ENCODE measurements around the gene KANSL1.

Gene KANSL1

GRCh38 chr17:46049656-46050055 lies 143.6 kb downstream of the KANSL1 start:
- Histone ChIP-seq H3K4me3 (ENCODE audit: low read length) (no peak overlapping the region), H3K36me3 (ENCODE audit: insufficient read depth, low read length) (peaks cover 67% of the 10 kb centered on the region), H3K4me1 (ENCODE audit: insufficient read depth, low read length) (no peaks in the 10 kb centered on the region), H2AFZ (ENCODE audit: low read depth, low read length) (no peak overlapping the region), H3K9me3 (ENCODE audit: low read length) (no peaks in the 10 kb centered on the region), H3K27me3 (ENCODE audit: insufficient read depth, low read length) (no peaks in the 10 kb centered on the region)

- Histone ChIP-seq H3K4me1 (ENCODE audit: insufficient read depth, low read length) (peaks cover 10% of the 10 kb centered on the region), H3K27me3 (ENCODE audit: insufficient read depth, low read length) (no peaks in the 10 kb centered on the region), H3K4me3 (ENCODE audit: low read length) (no peak overlapping the region), H3K36me3 (ENCODE audit: insufficient read depth, low read length) (peaks cover 71% of the 10 kb centered on the region), H3K9me3 (ENCODE audit: low read length) (no peaks in the 10 kb centered on the region), H2AFZ (ENCODE audit: low read depth, low read length) (no peak overlapping the region)
Observed at GRCh38 chr17:46047856-46048255, 145.4 kb downstream of the KANSL1 start.

GRCh38 chr17:46047398-46047797 lies 145.8 kb downstream of the KANSL1 start:
- Histone ChIP-seq H3K27me3 (ENCODE audit: insufficient read depth, low read length) (no peaks in the 10 kb centered on the region), H3K4me3 (ENCODE audit: low read length) (no peak overlapping the region), H3K9me3 (ENCODE audit: low read length) (no peaks in the 10 kb centered on the region), H3K4me1 (ENCODE audit: insufficient read depth, low read length) (peaks cover 13% of the 10 kb centered on the region), H3K36me3 (ENCODE audit: insufficient read depth, low read length) (peaks cover 73% of the 10 kb centered on the region), H2AFZ (ENCODE audit: low read depth, low read length) (no peak overlapping the region)

- Histone ChIP-seq H3K4me3 (ENCODE audit: low read length) (no peak overlapping the region), H2AFZ (ENCODE audit: low read depth, low read length) (no peak overlapping the region), H3K9me3 (ENCODE audit: low read length) (no peaks in the 10 kb centered on the region), H3K36me3 (ENCODE audit: insufficient read depth, low read length) (peaks cover 76% of the 10 kb centered on the region), H3K4me1 (ENCODE audit: insufficient read depth, low read length) (peaks cover 13% of the 10 kb centered on the region), H3K27me3 (ENCODE audit: insufficient read depth, low read length) (no peaks in the 10 kb centered on the region)
Observed at GRCh38 chr17:46046957-46047356, 146.3 kb downstream of the KANSL1 start.

- Histone ChIP-seq H3K4me1 (ENCODE audit: insufficient read depth, low read length) (peaks cover 13% of the 10 kb centered on the region), H2AFZ (ENCODE audit: low read depth, low read length) (no peak overlapping the region), H3K27me3 (ENCODE audit: insufficient read depth, low read length) (no peaks in the 10 kb centered on the region), H3K4me3 (ENCODE audit: low read length) (no peak overlapping the region), H3K36me3 (ENCODE audit: insufficient read depth, low read length) (peaks cover 74% of the 10 kb centered on the region), H3K9me3 (ENCODE audit: low read length) (no peaks in the 10 kb centered on the region)
Observed at GRCh38 chr17:46045639-46046038, 147.6 kb downstream of the KANSL1 start.

- Histone ChIP-seq H3K36me3 (ENCODE audit: insufficient read depth, low read length) (peaks cover 73% of the 10 kb centered on the region), H3K27me3 (ENCODE audit: insufficient read depth, low read length) (no peaks in the 10 kb centered on the region), H2AFZ (ENCODE audit: low read depth, low read length) (no peak overlapping the region), H3K9me3 (ENCODE audit: low read length) (no peaks in the 10 kb centered on the region), H3K4me3 (ENCODE audit: low read length) (no peak overlapping the region), H3K4me1 (ENCODE audit: insufficient read depth, low read length) (peaks cover 13% of the 10 kb centered on the region)
Observed at GRCh38 chr17:46044989-46045388, 148.2 kb downstream of the KANSL1 start.

- Histone ChIP-seq H3K9me3 (ENCODE audit: low read length) (no peaks in the 10 kb centered on the region), H3K4me1 (ENCODE audit: insufficient read depth, low read length) (peaks cover 13% of the 10 kb centered on the region), H3K36me3 (ENCODE audit: insufficient read depth, low read length) (peaks cover 73% of the 10 kb centered on the region)
Observed at GRCh38 chr17:46044286-46044928, 148.8 kb downstream of the KANSL1 start.

GRCh38 chr17:46043606-46044005 lies 149.6 kb downstream of the KANSL1 start:
- Histone ChIP-seq H2AFZ (ENCODE audit: low read depth, low read length) (no peak overlapping the region), H3K9me3 (ENCODE audit: low read length) (no peaks in the 10 kb centered on the region), H3K36me3 (ENCODE audit: insufficient read depth, low read length) (peaks cover 76% of the 10 kb centered on the region), H3K4me3 (ENCODE audit: low read length) (no peak overlapping the region), H3K4me1 (ENCODE audit: insufficient read depth, low read length) (peaks cover 13% of the 10 kb centered on the region), H3K27me3 (ENCODE audit: insufficient read depth, low read length) (no peaks in the 10 kb centered on the region)

More at GRCh38 chr17:46044286-46044928, 148.8 kb downstream of the KANSL1 start:
- Histone ChIP-seq H3K27me3 (ENCODE audit: insufficient read depth, low read length) (no peaks in the 10 kb centered on the region), H3K4me3 (ENCODE audit: low read length) (no peak overlapping the region), H2AFZ (ENCODE audit: low read depth, low read length) (no peak overlapping the region)

GRCh38 chr17:46042925-46043324 lies 150.3 kb downstream of the KANSL1 start:
- Histone ChIP-seq H3K4me1 (ENCODE audit: insufficient read depth, low read length) (peaks cover 13% of the 10 kb centered on the region), H3K36me3 (ENCODE audit: insufficient read depth, low read length) (peaks cover 76% of the 10 kb centered on the region), H3K27me3 (ENCODE audit: insufficient read depth, low read length) (no peaks in the 10 kb centered on the region), H2AFZ (ENCODE audit: low read depth, low read length) (no peak overlapping the region), H3K4me3 (ENCODE audit: low read length) (no peak overlapping the region), H3K9me3 (ENCODE audit: low read length) (no peaks in the 10 kb centered on the region)

- Histone ChIP-seq H3K36me3 (ENCODE audit: insufficient read depth, low read length) (peaks cover 76% of the 10 kb centered on the region), H3K27me3 (ENCODE audit: insufficient read depth, low read length) (no peaks in the 10 kb centered on the region)
Observed at GRCh38 chr17:46042246-46042645, 151.0 kb downstream of the KANSL1 start.

GRCh38 chr17:46039592-46040186 lies 153.5 kb downstream of the KANSL1 start:
- Histone ChIP-seq H3K36me3 (ENCODE audit: insufficient read depth, low read length) (peaks cover 87% of the 10 kb centered on the region), H3K27me3 (ENCODE audit: insufficient read depth, low read length) (no peaks in the 10 kb centered on the region), H3K9me3 (ENCODE audit: low read length) (no peaks in the 10 kb centered on the region), H3K4me1 (ENCODE audit: insufficient read depth, low read length) (peaks cover 13% of the 10 kb centered on the region), H3K4me3 (ENCODE audit: low read length) (no peak overlapping the region), H2AFZ (ENCODE audit: low read depth, low read length) (no peak overlapping the region)

More at GRCh38 chr17:46042246-46042645, 151.0 kb downstream of the KANSL1 start:
- Histone ChIP-seq H3K9me3 (ENCODE audit: low read length) (no peaks in the 10 kb centered on the region), H3K4me1 (ENCODE audit: insufficient read depth, low read length) (peaks cover 13% of the 10 kb centered on the region), H3K4me3 (ENCODE audit: low read length) (no peak overlapping the region), H2AFZ (ENCODE audit: low read depth, low read length) (no peak overlapping the region)

GRCh38 chr17:46038937-46039336 lies 154.3 kb downstream of the KANSL1 start:
- Histone ChIP-seq H3K27me3 (ENCODE audit: insufficient read depth, low read length) (no peaks in the 10 kb centered on the region), H3K9me3 (ENCODE audit: low read length) (no peaks in the 10 kb centered on the region), H3K36me3 (ENCODE audit: insufficient read depth, low read length) (peaks cover 89% of the 10 kb centered on the region), H3K4me1 (ENCODE audit: insufficient read depth, low read length) (peaks cover 13% of the 10 kb centered on the region), H2AFZ (ENCODE audit: low read depth, low read length) (no peak overlapping the region), H3K4me3 (ENCODE audit: low read length) (no peak overlapping the region)

GRCh38 chr17:46038414-46038813 lies 154.8 kb downstream of the KANSL1 start:
- Histone ChIP-seq H3K4me1 (ENCODE audit: insufficient read depth, low read length) (peaks cover 9% of the 10 kb centered on the region), H2AFZ (ENCODE audit: low read depth, low read length) (no peak overlapping the region), H3K36me3 (ENCODE audit: insufficient read depth, low read length) (peaks cover 90% of the 10 kb centered on the region), H3K4me3 (ENCODE audit: low read length) (no peak overlapping the region), H3K9me3 (ENCODE audit: low read length) (no peaks in the 10 kb centered on the region), H3K27me3 (ENCODE audit: insufficient read depth, low read length) (no peaks in the 10 kb centered on the region)
